RPMI7951 (cell line): ENCODE data around the gene KIAA1755. TPM values are rescaled to one million over a fixed set of nuclear protein-coding genes. Genes with fewer than 3 reads are reported as not detected.
A peak's percentile ranks its signal among the peaks of the same experiment; 100 is the strongest.

Experiments
- DNase-seq: peaks from one replicate; pipeline ENCODE4 v3.0.0-alpha.2; 2012; ENCODE audit warnings: low read depth
- total RNA-seq: library from RNA; depleted of rRNA; stranded (reverse); fragments of >200 nt; shearing (Covaris generic); gene quantifications from 2 replicates; pipeline ENCODE4 v1.2.3, GENCODE V29; 2014

Gene KIAA1755
- total RNA-seq, 1 experiment from 2014 or later = 1.1 TPM

DNA sequence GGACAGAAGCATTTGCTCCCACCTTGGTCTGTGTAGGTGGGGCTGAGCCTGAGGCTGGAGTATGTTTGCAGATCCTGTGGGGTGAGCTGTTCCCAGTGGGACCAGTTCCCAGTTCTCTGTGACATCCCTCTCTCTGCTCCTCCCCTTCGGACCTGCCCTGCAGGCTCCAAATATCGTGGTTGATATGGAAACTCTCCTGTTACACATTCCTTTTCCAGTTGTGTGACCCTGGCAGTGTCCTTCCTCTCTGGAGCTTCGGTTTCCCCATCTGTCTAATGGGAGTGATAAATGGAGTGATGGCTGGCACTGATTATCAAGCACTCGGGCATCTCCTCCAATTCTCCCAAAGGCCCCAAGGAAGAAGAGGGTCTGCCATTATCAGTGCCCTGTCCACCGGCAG lies 79.8 kb downstream of the KIAA1755 start:
- DNase-seq = peak; percentile 100

DNA sequence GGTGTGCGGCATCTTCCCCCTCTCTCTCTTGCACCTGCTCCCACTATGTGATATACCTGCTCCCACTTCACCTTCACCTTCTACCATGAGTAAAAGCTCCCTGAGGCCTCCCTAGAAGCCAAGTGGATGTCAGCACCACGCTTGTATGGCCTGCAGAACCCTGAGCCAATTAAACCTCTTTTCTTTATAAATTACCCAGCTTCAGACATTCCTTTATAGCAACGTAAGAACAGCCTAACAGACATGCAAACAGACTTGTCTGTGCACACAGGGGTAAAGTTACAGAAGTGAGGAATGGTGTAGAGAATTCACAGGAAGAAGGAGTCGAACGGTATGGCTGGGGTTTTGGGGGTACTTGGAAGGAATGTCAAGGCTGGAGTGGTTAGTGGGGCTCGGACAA lies 80.7 kb downstream of the KIAA1755 start:
- DNase-seq = no peak

DNA sequence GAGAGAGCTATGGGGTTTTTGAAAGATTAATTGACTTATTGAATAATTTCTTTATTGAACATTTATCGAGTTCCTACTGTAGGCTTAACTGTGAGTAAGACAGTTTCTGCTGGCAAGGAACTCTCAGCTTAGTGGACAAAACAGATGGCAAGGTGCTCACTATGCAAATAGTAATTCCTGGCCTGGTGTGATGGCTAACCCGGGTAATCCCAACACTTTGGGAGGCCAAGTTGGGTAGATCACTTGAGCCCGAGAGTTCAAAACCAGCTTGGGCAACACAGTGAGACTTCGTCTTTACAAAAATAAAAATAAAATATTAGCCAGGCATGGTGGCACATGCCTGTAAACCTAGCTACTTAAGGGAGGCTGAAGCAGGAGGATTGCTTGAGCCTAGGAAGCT lies 82.0 kb downstream of the KIAA1755 start:
- DNase-seq = no peak

DNA sequence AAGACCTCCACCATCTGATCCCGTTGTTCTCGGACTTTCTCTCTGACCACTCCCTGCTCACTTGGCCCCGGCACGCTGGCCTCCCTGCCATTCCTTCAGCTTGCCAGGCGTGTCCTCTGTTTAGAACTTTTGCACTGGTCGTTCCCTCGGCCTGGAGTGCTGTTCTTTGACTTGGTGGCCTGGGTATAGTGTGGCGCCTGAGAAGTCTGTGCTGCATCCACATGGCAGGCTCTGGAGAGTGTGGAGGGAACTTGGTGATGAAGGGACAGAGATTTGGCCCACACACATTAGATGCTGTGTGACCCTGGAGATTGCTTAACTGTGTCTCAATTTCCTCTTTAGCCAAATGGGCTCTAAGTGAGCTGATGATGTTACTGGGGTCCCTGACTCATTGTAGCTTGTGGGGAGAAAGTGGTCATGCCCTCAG lies 82.5 kb downstream of the KIAA1755 start:
- peak; percentile 45 for DNase-seq

DNA sequence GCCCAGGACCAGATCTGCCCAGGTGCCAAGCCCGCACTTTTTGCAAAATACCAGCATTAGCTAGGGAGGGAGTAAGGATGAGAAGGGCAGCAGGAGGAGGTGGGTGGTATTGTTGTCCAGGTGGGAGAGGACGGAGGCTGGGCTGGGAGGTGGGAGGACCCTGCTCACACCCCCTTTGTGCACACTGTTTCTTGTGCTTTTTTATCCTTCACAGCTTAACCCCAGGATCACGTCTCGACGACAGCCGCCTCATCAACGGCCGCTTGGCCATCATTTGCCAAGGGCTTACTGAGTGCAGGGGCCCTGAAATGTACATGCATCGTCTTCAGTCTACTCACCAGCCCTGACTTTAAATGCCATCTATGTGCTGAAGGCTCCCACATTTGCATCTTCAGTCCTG lies 83.3 kb downstream of the KIAA1755 start:
- no peak for DNase-seq

DNA sequence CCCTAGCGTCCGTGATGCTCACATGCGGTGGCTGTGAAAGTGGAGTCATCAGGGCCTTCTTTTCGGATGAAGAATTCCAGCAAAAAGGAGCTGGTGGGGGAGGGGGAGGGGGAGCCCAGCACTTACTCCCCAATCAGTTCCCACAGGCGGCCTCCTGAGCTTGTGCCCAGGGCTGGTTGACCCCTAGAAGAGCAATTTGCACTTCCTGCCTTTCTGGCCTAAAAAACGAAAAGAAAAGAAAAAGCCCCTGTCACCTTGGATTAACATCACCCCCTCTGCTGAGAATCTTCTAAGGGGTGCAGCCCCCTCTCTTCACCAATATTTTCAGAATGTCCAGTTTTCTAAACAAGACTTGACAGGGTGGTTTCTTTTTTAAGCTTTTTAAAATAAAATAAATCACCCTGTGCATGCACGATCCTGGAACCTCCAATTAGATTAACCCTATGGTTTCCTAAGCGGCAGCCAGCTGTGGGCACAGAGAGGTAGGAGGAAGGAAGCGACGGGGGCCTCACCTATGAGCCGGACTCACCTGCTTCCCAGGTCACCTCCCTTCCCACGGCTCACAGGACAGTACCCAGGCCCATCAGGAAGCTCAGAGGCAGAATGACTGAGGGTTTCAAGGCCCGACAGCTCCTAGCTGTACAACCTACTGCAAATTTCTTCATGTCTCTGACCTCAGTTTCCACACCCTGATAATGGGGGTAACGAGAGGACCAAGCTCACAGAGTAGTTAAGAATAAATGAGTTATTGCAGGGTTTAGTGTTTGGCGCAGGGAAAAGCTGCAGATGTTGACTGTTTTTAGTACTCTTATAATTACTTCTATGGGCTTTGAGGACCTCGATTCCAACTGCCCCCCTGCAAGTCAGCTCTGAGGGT lies 85.0 kb downstream of the KIAA1755 start:
- no peak for DNase-seq

DNA sequence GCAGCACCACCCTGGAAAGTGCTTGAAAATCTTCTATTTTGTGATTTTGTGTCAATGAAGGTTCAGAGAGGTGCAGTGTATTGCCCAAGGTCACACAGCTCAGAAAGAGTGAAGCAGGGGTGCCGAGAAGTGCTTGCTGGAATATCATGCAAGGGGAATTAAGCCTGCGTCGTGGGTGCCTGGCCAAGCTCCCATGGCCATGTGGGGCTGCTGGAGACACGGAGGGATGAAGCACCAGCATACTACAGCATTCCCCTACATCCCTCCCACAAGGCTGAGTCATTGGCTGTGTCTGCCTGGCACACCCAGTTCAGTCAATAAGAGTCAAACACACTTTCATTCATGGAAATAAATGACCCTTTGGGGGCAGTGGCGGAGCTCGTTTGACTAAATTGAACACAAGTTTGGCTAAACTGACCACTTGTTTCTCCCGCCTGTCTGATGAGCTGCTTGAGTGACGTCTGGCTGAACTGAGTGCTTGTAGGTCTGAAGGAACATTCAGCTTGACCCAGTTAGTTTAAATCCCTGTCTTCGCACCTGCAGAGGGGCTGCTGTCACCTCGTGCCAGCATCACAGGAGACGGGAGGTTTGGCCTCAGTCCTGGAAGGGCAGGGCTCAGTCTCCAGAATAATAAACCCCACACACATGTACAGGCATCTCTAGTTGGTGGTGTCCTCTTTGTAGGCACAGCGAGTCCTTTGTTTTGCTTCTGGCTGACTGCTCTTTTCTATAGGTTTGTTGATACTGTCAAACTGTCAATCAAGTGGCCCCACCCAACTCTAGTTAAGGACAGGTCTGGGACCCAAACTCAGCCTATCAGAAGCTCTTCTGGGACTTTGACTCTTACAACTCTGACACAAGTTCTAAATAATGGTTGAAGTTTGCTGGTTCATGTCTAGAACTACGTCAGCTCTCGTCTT lies 87.0 kb downstream of the KIAA1755 start:
- peak; percentile 99 for DNase-seq

DNA sequence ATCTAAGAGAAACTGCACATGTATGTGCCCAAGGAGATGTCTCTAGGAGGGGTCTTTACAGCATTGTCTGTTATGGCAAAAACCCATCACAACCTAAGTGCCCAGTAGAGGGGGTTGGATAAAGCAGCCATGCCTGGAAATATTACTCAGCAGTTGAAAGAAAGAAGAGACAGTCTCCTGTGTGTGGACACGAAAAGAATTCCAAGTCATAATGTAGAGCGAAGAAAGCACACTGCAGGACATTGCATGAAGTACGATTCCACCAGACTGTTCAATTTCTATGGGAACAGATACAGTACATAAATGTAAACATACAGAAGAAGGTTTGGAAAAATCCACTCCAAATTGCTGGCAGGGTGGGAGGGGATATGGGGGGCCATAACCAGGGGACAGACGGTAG lies 88.1 kb downstream of the KIAA1755 start:
- DNase-seq = peak; percentile 73

DNA sequence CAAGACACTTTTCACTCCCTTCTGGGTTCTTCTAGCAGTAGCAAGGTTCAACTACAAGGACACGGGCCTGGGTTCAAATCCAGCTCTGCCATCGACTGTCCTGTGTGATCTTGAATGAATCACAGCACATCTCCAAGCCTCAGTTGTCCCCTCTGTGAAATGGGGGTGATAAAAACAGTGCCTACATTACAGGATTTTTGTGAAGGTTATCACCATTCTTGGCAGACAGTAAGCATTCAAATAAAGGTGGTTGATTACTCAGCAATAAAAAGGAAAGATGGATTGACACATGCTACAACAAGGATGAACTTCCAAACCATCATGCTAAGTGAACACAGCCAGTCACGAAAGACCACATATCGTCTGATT lies 88.9 kb downstream of the KIAA1755 start:
- no peak for DNase-seq

DNA sequence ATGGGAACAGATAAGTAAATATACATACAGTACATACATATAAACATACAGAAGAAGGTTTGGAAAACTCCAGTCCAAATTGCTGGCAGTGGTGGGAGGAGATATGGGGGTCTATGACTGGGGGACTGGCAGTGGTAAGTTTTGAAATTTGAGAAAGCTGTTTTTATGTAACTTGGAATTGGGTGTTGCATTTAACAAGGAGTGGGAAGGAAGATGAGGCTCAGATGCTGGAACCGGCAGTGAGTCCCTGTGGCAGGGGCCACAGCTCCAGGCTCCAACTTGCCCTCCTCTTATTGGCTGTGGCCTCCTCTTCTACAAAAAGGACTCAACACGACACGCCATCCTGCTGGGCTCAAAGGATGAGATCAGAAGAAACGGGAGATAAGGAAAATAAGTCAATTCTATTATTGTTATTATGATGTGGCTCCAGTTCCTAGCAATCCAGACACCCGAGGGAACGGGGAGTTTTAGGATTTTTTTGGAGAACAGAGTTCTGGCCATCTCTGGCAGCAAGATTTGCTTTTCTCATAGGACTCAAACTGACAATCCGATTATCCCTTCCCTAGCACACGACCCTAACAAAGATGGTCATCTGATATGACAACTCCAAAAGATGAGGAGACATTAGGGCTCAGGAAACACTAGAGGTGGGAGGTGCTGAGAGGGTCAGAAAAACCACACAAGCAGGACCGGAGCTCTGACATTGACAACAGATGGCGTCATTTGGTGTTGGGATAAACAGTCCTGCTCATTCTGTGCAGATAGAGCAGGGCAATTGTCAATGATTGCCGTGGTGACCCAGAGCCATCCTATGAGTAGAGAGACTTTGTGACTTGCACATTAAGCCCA lies 89.5 kb downstream of the KIAA1755 start:
- DNase-seq = peak; percentile 74

DNA sequence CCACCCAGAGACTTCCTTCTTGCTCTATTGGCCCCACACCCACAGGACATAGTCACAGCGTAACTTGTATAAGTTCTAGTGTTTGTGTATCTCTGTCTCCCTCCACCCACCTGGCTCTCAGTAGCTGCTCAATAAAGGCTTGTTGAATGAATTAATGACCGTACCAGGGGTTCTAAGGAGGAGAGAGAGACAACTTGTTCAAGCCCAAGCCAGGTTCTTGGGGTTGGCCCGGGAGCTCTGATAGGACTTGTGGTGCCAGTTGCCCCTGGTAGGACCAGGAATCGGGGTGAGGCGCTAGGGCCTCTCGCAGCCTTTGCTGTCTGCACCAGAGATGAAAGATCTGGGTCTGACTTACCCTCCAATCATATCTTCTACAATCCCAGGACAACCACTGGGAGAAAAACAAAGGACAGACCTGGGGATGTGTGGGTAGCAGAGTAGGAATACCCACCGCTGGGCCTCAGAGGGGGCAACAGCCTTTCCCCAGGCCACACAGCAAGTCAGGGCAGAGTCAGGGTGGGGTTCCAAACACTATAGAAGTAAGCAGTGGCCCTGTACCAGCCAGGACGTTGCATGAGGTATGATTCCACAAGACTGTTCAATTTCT lies 90.2 kb downstream of the KIAA1755 start:
- DNase-seq = no peak

DNA sequence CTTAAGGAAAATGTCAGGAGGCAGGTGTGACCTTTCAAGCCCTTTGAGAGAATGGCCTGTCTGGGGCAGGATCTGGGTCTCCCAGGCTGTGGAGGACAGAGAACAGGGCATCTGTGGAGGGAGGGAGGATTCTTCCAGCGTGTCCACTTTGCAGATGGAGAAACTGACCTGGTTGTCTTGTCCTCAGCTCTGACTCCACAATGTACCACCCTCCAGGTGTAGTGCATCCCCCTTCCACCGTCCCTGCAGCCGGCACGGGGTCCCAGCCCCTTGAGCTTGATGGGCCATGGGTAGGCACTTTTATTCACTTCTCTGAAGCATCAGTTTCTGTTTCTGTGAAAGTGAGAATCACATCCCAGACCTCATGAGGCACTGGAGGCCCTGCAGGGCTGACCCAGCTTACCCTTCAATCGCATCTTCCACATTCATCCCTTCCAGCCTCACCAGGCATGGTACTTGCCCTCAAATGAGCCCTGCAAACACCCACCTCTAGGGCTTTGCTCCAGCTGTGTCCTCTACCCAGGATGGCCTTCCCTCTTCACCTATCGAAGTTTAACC lies 90.8 kb downstream of the KIAA1755 start:
- DNase-seq = no peak

DNA sequence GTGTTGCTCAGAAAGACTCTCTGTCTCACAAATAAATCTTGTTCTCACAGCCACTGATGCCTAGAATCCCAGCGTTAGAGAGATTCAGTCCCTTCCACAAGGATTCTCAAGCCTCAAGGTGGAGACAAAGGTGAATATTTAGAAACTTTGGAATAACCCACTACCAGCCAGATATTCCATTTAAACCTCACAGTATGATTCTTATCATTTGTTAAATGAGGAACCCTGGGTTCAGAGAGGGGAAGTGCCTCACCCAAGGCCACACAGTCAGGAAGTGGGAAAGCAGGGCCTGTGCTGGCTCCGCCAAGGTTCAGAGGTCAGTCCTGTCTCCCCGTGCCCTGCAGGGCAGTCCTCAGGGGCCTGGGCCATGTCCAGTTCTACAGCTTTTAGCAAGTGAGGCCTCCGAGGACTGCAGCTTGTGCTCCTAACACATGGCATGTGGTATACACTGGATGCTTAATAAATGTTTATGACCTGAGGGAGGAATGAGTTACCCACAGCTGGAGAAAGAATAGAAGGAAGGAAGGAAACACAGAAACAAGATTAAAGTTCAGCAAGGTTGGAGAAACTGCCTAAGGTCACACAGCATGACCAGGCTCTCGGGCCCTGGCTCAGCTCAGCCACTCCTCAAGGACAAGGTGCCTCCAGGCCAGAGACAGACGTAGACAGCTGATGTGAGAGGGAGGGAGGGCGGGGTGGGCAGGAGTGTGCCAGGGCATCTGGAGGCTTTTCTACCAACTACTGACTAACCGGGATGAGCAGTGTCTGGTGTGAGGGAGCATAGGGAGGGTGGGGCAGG lies 91.5 kb downstream of the KIAA1755 start:
- peak; percentile 89 for DNase-seq

DNA sequence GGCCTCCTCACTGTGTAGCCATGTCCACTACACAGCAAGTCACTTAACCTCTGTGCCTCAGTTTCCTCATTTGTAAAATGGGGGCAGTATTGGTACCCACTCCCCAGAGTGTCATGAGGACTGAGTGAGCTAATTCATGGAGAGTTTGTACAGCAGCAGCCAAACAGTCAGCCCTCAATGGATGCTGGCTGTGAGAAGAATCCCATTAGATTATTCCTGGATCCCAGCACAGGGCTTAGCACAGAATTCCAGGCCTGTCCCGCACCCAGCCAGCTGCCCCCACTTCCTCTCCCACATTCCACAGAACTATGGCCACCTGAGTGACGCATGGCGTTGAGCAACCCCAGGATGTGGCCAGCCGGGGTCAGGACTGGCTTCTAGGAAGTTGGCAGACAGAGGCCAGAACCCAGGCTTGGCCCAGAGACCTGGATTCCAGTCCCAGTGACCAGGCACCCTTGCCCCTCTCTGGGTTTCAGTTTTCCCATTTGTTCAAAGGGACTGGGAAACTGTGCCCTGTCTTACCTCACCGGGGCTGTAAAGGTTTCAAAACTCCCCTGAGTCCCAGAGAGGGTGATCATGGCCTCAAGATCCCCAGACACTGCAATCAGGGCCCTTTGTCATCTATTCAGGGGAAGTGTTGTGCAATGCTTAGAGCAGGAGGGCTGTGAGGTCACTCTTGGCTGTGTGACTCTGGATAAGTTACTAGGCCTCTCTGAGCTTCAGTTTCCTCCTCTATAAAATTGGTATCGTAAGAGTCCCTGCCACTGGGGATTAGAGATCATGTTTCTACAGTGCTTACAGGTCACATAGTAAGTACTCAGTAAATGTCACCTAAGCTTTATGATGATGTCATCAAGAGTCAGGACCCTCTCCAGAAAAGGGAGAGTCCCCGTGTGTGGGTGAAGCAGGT lies 92.4 kb downstream of the KIAA1755 start:
- peak; percentile 100 for DNase-seq

DNA sequence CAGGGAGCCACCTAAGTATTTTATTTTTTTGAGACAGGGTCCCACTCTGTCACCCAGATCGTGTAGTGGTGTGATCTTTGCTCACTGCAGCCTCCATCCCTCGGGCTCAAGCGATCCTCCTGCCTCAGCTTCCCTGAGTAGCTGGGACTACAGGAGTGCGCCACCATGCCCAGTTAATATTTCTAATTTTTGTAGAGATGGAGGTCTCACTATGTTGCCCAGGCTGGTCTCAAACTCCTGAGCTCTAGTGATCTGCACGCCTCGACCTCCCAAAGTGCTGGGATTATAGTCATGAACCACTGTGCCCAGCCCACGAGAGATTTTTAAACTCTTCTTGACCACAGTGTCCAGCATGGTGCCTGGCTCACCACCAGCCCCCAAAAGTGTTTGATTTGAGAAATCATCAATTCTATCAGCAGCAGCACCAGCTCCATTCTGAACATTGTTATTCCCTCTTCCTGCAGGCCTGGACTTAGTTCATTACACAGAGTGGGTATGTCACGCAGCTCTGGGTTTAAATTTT lies 93.1 kb downstream of the KIAA1755 start:
- no peak for DNase-seq

DNA sequence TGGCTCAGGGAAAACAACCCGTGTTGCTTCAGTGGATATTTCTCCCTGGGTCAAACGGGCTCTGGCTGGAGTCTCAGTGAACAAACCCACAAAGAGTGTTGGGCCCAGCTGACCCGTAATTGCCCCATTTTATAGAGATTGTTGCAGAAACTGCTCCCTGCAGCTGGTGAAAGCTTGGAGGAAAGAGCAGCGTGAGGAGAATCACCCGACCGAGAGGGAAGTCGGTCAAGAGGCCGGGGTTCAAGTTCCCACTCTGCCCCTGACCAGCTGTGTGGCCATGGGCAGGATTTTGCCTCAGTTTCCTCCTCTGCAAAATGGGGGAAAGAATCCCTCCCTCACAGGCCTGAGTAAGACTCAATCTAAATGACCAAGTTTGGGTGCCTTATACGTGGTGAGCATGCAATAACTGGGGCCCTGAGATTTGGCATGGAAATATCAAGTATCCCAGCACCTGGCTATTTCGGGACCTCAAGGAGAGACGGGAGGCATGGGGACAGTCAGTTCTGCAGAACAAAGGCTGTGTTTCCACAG lies 93.8 kb downstream of the KIAA1755 start:
- no peak for DNase-seq

DNA sequence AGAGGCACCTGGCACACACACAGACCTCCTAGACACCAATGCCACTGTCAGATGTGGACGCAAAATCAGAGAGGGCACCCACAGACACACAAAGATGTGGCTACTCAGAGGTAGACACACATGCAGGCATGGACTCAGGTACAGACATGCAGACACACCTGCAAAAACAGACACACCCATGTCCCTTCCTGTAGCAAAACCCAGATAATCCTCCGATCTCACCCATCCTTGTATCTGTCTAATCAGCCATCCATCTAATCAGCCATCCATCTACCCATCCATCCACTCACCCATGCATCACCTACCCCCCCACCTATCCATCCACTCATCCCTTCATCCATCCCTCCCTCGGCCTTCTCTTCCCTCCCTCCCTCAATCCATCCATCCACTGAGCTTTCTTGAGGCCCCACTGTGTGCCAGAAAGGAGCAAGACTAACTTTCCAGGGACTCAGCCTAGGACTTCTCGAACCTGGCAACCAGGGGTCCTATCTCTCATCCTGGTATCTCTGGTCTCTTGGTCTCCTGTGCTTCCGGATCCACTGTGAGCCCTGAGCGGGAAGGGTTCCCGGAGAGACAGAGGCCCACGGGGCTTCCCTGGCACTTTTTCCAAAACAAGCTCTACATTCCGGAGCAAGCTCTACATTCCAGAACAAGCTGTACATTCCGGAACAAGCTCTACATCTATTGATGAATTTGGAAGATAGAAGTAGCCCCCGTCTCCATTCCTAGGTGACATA lies 94.4 kb downstream of the KIAA1755 start:
- DNase-seq = peak; percentile 37
